ENCODE data around the gene SPTAN1. TPM values are rescaled to one million over a fixed set of nuclear protein-coding genes. Genes with fewer than 3 reads are reported as not detected.

SPTAN1 gene
- total RNA-seq, 4 donors from 2014 or later, result 234 to 464 (median 328) TPM

DNA sequence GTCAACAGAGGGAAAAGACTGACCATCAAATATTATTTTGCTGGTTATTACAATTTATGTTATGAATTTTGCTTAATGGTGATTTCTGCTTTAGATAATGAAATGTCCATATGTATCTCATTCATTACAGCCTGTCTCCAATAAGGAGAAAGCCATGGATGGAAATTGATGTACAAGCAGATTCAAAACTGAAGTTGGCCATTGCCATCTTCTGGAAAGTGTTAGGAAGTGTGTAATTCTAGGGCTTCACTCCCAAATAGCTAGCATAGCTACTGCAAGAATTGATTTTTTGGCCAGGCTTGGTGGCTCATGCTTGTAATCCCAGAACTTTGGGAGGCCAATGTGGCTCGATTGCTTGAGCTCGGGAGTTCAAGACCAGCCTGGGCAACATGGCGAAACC is 58.5 kb downstream of the SPTAN1 start:
- no peak overlapping the region for H3K4me3 ChIP-seq
- H3K9me3 ChIP-seq, result no peaks in the 10 kb centered on the region
- TF ChIP-seq POLR2A (IDR thresholded peaks at IDR 0.05) (no peak), POLR2AphosphoS5 (IDR thresholded peaks at IDR 0.05) (no peak), EP300 (IDR thresholded peaks at IDR 0.05; ENCODE audit: low read depth) (no peak)
- TF ChIP-seq, protein P1, sequence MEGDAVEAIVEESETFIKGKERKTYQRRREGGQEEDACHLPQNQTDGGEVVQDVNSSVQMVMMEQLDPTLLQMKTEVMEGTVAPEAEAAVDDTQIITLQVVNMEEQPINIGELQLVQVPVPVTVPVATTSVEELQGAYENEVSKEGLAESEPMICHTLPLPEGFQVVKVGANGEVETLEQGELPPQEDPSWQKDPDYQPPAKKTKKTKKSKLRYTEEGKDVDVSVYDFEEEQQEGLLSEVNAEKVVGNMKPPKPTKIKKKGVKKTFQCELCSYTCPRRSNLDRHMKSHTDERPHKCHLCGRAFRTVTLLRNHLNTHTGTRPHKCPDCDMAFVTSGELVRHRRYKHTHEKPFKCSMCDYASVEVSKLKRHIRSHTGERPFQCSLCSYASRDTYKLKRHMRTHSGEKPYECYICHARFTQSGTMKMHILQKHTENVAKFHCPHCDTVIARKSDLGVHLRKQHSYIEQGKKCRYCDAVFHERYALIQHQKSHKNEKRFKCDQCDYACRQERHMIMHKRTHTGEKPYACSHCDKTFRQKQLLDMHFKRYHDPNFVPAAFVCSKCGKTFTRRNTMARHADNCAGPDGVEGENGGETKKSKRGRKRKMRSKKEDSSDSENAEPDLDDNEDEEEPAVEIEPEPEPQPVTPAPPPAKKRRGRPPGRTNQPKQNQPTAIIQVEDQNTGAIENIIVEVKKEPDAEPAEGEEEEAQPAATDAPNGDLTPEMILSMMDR (IDR thresholded peaks at IDR 0.05), result no peak
- 98 to 100% methylated on average over 3 of the region's 3 CpGs for WGBS, 2 donors (ENCODE audit: low coverage in 1 of 2)
- H3K27me3 ChIP-seq, result no peaks in the 10 kb centered on the region
- H3K36me3 ChIP-seq, result peaks cover 0 to 92% (median 44%) of the 10 kb centered on the region in 4 donors
- H3K4me1 ChIP-seq, result no peaks in the 10 kb centered on the region
- intact Hi-C loops (cut with DNase I; ENCODE audit: low total_unique reads), result no loop called here
- in situ Hi-C loops (cut with MboI; ENCODE audit: low pct_ligation_motif_present in 1 of 4, low pct_unique_long_range_greater_than_20kb in 1 of 4, low sequenced_read_pairs in 3 of 4), result loop anchor here in 1 of 4 donors (25.0 kb wide), 1 partner anchor 376 kb away; no protein-coding TSS in a partner anchor
- H3K27ac ChIP-seq, result no peak overlapping the region
- no peak for DNase-seq

DNA sequence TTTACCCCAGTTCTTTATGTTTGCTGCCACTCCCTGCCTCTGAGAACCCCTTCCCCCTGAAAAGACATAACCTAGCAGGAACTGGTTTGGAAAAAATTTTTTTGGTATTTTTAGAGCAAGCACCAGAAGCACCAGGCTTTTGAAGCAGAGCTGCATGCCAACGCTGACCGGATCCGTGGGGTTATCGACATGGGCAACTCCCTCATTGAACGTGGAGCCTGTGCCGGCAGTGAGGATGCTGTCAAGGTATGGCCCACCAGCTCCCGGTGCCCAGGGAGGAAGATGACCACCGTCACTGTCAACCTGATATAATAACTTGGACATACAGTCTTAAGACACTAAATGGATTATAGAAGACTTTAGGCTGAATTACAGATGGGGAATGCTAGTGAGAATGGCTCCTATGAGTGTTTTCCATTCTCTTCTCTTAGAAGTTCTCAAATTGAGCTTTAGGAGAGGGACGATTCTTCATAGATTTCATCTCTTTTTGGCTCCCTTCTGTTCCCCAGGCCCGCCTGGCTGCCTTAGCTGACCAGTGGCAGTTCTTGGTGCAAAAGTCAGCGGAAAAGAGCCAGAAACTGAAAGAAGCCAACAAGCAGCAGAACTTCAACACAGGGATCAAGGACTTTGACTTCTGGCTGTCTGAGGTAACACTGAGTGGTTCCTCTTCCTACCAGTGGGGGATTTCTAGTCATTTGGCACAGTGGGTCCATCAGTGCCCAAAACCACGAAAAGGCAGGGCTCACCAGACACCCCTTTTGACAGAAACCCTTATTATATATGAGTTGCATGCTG is 59.4 kb downstream of the SPTAN1 start:
- intact Hi-C loops (cut with DNase I; ENCODE audit: low total_unique reads), result no loop called here

DNA sequence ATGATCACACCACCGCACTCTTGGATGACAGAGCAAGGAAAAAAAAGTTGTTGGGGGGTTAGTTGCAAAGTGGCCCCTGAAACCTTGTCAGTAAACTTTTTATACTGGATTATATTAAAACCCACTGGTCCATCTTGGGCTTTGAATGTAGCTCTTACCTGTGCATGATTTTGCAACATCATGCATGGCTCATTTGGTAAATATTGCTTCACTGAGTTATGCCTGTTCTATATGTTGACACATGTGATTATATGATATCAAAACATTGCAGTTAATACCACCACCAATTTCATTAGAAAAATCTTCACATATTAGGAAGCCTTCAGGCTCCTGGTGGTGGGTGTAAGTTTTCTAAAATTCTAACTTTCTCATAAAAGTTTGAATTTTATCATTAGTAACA is 62.3 kb downstream of the SPTAN1 start:
- 100% methylated on average over 1 of the region's 1 CpG for WGBS, 2 donors (ENCODE audit: low coverage in 1 of 2)
- in situ Hi-C loops (cut with MboI; ENCODE audit: low pct_ligation_motif_present in 1 of 4, low pct_unique_long_range_greater_than_20kb in 1 of 4, low sequenced_read_pairs in 3 of 4), result loop anchor here in 1 of 4 donors (25.0 kb wide), 1 partner anchor 373 kb away; no protein-coding TSS in a partner anchor
- no peak overlapping the region for H3K4me3 ChIP-seq
- peaks cover 0 to 96% (median 48%) of the 10 kb centered on the region in 4 donors for H3K36me3 ChIP-seq
- TF ChIP-seq, protein P1 (IDR thresholded peaks at IDR 0.05), result no peak
- TF ChIP-seq POLR2A (IDR thresholded peaks at IDR 0.05) (no peak), EP300 (IDR thresholded peaks at IDR 0.05; ENCODE audit: low read depth) (no peak), POLR2AphosphoS5 (IDR thresholded peaks at IDR 0.05) (no peak)
- intact Hi-C loops (cut with DNase I; ENCODE audit: low total_unique reads), result no loop called here
- no peak overlapping the region for H3K27ac ChIP-seq
- DNase-seq, result no peak
- no peaks in the 10 kb centered on the region for H3K4me1 ChIP-seq
- H3K9me3 ChIP-seq, result no peaks in the 10 kb centered on the region
- H3K27me3 ChIP-seq, result no peaks in the 10 kb centered on the region

More for the DNA sequence above, 59.4 kb downstream of the SPTAN1 start:
- 95% methylated on average over 12 of the region's 12 CpGs; no CpG with 5 or more reads in 1 of the 2 donors for WGBS, 2 donors (ENCODE audit: low coverage in 1 of 2)
- H3K36me3 ChIP-seq, result peaks cover 0 to 96% (median 47%) of the 10 kb centered on the region in 4 donors
- no peak for DNase-seq
- in situ Hi-C loops (cut with MboI; ENCODE audit: low pct_ligation_motif_present in 1 of 4, low pct_unique_long_range_greater_than_20kb in 1 of 4, low sequenced_read_pairs in 3 of 4), result loop anchor here in 1 of 4 donors (25.0 kb wide), 1 partner anchor 376 kb away; no protein-coding TSS in a partner anchor
- H3K27ac ChIP-seq, result no peak overlapping the region
- no peak overlapping the region for H3K4me3 ChIP-seq
- no peaks in the 10 kb centered on the region for H3K4me1 ChIP-seq
- no peaks in the 10 kb centered on the region for H3K27me3 ChIP-seq
- H3K9me3 ChIP-seq, result no peaks in the 10 kb centered on the region
- no peak for TF ChIP-seq POLR2AphosphoS5 (IDR thresholded peaks at IDR 0.05)
- TF ChIP-seq, protein P1 (IDR thresholded peaks at IDR 0.05), result no peak
- TF ChIP-seq EP300 (IDR thresholded peaks at IDR 0.05; ENCODE audit: low read depth), result no peak
- no peak for TF ChIP-seq POLR2A (IDR thresholded peaks at IDR 0.05)

DNA sequence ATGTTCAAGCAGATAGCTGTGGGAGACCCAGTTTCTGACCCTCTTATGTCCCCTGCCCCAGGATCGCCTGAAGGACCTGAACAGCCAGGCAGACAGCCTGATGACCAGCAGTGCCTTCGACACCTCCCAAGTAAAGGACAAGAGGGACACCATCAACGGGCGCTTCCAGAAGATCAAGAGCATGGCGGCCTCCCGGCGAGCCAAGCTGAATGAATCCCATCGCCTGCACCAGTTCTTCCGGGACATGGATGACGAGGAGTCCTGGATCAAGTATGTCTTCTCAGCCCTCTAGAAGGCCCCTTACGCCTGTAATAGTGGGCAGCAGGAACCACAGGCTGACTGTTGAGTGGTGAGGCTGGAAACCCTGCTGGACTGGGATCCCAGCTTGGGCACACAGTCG is 63.2 kb downstream of the SPTAN1 start:
- Histone ChIP-seq H3K27ac (no peak overlapping the region), H3K27me3 (no peaks in the 10 kb centered on the region), H3K36me3 (peaks cover 0 to 96% (median 48%) of the 10 kb centered on the region in 4 donors), H3K9me3 (no peaks in the 10 kb centered on the region), H3K4me1 (no peaks in the 10 kb centered on the region), H3K4me3 (no peak overlapping the region)
- 93% methylated on average over 12 of the region's 12 CpGs; no CpG with 5 or more reads in 1 of the 2 donors for WGBS, 2 donors (ENCODE audit: low coverage in 1 of 2)
- TF ChIP-seq EP300 (IDR thresholded peaks at IDR 0.05; ENCODE audit: low read depth), result no peak
- no peak for TF ChIP-seq POLR2AphosphoS5 (IDR thresholded peaks at IDR 0.05)
- TF ChIP-seq, protein P1 (IDR thresholded peaks at IDR 0.05), result no peak
- TF ChIP-seq POLR2A (IDR thresholded peaks at IDR 0.05), result no peak
- in situ Hi-C loops (cut with MboI; ENCODE audit: low pct_ligation_motif_present in 1 of 4, low pct_unique_long_range_greater_than_20kb in 1 of 4, low sequenced_read_pairs in 3 of 4) (loop anchor here in 1 of 4 donors (25.0 kb wide), 1 partner anchor 372 kb away; no protein-coding TSS in a partner anchor), intact Hi-C loops (cut with DNase I; ENCODE audit: low total_unique reads) (no loop called here)
- no peak for DNase-seq
